Right hindlimb (tissue), 1 donor: ENCODE results near the gene STAT5B.

Source experiments
- DNase-seq: peaks from one replicate; pipeline ENCODE4 v3.0.0-alpha.2; 2018

The STAT5B gene

DNA sequence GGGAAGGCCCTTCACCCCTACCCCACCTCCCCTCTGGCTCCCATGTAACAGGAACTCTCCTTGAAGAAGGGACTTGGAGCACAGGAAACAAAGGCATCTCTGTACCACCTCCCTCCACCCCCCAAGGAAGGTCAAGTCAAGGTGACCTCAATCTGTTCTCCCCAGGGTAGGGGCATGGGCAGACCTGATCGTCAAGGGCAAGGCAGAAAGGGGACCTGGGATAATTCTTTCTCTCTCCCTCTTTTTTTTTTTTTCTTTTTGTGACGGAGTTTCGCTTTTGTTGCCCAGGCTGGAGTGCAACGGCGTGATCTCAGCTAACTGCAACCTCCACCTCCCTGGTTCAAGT lies 7.8 kb upstream of the STAT5B start:
- no peak for DNase-seq

DNA sequence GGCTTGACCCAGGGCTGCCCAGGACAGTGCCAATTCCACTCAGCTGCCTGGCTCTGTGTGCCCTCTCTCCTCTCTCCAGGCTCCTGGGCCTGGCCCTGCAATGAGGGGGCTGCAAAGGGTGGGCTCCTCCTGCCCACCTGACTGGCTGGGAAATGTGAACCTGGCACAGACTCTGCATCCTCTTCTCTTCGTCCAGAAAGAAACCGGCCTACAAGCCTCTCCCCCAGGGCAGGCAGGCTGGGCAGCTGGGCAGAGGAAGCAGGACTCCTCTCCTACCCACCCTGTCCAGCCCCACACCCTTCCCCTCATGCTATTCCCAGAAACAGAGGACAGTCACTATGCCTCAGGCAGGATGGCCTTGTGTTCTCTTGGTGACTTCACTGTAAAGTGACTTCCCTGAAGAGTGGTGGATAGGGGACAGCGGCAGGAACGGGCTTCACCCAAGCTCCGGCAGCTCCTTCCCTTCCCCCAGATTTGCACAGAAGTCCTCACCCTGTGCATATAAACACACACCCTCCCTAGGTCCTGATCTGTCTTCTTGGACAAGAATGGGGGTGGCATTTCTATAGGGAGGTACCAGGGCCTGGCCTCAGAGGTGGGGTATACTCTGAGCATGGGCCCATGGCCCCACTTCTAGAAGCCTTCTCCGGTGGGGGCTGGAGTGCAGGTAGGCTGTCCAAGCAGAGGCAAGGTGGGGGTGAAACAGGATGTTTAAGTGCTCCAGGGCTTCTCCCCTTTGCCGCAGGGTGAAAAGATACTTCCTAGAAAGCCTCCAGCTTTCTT lies 7.2 kb upstream of the STAT5B start:
- DNase-seq: no peak

GRCh38 chr17:42282478-42283080 lies 6.4 kb upstream of the STAT5B start:
- no peak for DNase-seq

DNA sequence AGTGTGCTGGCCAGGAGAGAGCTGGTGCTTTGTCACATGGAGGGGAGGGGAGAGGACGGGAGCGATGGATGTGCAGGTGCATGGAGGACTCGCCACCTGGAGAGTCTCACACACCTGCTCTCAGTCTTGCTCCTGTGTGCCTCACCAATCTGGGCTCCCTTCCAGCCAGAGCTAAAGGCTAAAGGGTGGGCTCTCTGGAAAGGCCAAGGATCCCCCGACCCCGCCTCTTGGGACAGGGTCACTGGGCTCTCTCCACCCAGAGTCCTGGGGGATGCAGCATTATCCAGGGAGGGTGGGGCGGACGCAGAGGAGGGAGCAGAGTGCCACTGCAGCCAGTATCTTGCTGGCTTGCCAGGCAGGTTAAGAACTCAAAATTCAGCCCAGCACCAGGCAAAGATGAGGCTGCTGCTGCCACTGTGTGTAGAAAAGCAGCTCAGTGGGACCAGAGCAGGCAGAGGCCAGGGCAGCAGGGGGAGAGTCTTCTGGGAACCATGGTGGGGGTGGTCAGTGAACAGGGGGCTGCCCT lies 5.4 kb upstream of the STAT5B start:
- no peak for DNase-seq

GRCh38 chr17:42279776-42280630 lies 3.8 kb upstream of the STAT5B start:
- DNase-seq: no peak

DNA sequence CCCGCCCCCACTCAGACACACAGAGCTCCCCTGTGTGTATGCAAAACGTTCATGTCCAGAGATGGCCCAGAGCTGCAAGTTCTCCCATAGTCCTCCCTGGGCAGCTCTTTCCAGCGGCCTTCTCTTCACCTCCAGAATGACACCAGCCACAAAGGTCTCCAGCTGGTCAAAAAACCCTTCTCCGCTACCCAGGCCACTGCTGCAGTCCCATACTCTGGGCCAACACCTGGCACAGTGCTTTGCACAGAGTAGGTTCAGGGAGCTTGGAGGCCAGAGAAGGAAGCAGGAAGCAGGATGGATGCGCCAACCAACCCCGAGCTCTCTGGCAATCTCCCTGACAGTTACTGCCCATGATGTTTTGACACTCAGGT lies 1.1 kb upstream of the STAT5B start:
- no peak for DNase-seq

DNA sequence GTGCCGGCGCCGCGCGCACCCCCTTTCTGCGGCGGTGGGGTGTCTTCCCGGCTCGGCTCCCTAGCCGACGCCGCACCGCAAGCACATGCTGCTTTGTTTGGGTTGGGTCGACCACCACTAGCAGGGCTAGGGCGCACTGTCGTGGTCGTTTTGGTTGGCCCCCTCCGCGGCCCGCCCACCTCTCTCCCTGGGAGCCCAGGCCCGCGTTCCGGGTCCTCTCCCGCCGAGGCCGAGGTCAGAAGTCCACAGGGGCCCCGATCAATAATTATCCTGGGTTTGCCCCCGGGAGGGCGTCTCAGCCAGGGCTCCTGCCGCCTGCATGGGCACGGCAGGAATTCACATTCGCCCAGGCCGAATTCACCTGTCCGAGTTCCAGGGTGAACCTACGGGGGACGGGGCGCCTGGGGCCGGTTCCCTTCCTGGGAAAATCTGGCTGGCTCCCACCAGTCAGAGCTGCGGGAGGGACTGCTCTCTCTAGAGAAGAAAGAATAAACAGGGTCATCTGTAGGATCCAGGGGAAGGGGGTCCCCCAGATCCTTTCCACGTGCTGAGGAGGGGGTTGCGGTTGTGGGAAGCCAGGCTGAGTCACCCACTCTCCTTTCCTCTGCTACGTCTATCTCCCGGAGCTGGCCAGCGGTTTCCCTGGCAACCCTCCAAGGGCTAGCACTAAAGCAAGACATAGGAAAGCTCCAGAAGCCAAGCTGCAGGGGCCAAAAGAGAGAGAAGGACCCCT lies 584 bp upstream of the STAT5B start:
- DNase-seq: peak; percentile 74

- DNase-seq: peak; percentile 38
Observed at GRCh38 chr17:42275527-42276358, 448 bp downstream of the STAT5B start.

DNA sequence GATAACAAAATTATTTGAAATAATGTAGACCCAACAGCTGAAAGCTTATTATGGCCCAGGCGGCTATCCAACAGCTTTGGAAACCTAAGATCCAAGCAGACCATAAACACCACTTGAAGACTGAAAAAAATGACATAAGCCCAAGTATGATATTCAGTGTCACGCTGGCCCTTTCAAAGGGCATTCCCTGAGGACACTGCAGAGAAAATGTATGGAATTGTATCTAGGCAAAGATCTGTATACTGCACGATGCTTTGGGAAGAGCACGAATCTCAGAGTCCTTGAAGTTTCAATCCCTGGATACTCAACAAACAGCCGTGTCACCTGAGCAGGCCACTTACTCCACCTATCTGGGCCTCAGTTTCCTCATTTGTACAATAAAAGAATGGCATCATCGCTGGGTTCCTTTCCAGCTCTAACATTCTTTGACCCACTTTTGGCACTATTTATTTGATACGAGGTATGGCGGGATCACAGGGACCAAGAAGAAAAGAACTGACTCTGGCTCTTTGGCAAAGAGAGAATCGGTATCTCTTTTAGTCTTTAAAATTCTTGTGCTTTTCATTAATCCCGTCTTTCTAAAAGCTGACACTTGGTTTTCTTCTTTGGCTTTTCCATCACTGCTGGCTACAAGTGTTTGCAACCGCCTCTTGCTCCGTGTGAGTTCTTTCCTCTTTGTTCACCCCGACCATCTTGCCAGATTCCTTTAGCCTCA lies 1.2 kb downstream of the STAT5B start:
- DNase-seq: no peak

- DNase-seq: no peak
Observed at GRCh38 chr17:42274253-42274542, 2.0 kb downstream of the STAT5B start.

GRCh38 chr17:42273474-42274252 lies 2.5 kb downstream of the STAT5B start:
- DNase-seq: no peak

GRCh38 chr17:42272162-42272907 lies 3.9 kb downstream of the STAT5B start:
- no peak for DNase-seq

DNA sequence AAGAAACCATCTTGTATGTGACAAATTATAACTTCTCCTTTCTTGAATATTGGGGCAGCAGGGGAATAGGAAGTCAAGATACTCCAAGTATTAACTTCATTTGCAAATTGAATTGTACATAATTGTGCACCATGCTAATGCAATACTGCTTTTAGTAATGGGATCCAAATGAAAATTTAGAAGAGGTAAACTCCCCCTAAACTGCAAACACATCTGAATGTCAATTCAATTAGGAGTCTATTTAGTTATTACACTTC lies 4.5 kb downstream of the STAT5B start:
- no peak for DNase-seq

DNA sequence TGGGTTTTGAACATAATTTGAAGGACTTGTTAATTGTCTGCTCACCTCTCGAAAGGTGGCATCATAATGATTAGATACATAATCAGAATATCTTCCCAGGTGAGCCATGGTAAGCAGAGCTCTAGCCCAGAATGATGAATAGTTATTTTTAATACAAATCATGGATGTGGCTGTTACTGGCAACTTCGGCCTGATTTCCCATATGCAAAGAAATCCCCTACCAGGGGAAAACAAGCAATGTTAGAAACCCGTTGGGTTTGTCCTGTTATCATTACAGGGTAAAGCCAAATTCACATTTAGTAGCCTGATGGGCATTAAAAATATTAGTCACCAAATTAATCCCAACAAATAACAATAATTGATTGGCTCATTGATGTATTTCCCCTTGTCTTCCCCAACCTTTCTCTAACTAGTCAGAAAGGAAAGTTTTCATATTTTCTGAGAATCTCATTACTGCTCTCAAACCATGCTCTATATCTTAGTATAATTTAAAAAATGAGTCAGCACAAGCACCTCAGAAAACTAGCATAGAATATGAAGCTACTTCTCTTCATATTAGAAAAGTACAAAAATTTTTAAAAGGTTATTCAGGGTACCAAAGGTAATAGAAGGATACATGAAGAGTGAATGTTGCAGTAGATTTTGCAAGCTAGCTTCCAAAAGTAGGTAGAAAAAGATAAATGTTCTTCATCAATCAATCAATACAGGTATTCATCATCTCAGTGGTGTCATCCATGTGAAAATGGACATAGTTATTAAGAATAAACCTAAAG lies 5.0 kb downstream of the STAT5B start:
- no peak for DNase-seq

DNA sequence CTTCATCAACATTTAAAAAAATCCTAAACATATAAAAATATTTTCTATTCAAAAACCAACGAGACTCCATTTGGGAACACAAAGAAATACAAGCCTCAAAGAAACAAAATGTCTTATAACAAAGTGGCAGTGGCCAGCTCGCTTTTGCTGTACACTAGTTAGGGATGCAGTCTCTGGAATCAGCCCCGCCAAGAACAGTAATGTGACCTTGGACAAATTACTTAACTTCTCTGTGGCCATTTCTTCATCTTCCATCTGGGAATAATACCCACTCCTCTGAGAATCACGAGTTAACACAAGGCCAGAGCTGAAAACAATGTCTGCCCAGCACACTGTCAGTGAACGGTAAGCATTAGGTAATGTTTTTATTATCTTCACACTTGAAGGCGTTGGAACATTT lies 5.6 kb downstream of the STAT5B start:
- DNase-seq: no peak

GRCh38 chr17:42270170-42270535 lies 6.0 kb downstream of the STAT5B start:
- DNase-seq: no peak

GRCh38 chr17:42268236-42268635 lies 8.0 kb downstream of the STAT5B start:
- DNase-seq: no peak

- no peak for DNase-seq
Observed at GRCh38 chr17:42266918-42267766, 9.0 kb downstream of the STAT5B start.

GRCh38 chr17:42266462-42266861 lies 9.7 kb downstream of the STAT5B start:
- DNase-seq: no peak
